Endodermal cell (in vitro differentiated cells): Measurements from ENCODE around the gene MSX1. TPM values are rescaled to one million over a fixed set of nuclear protein-coding genes. Genes with fewer than 3 reads are reported as not detected.

ENCODE experiments used
- DNase-seq: peaks from one replicate; pipeline ENCODE4 v3.0.0-alpha.2; 2017
- H3K27ac ChIP-seq: 2 replicates; pipeline ENCODE4 v1.5.1; 2013; ENCODE audit warnings: mild to moderate bottlenecking, low read depth, low read length, moderate library complexity
- H3K27me3 ChIP-seq: 2 replicates; pipeline ENCODE4 v1.6.1; 2013; ENCODE audit warnings: mild to moderate bottlenecking, low read length, moderate library complexity; ENCODE audit not compliant: insufficient read depth, control insufficient read depth, poor library complexity, severe bottlenecking
- H3K36me3 ChIP-seq: 2 replicates; pipeline ENCODE4 v1.7.0; 2013; ENCODE audit warnings: mild to moderate bottlenecking, low read length, moderate library complexity; ENCODE audit not compliant: control insufficient read depth, insufficient read depth
- H3K4me1 ChIP-seq: one replicate; pipeline ENCODE4 v1.7.0; 2013; ENCODE audit warnings: low read length; ENCODE audit not compliant: control insufficient read depth, insufficient read depth
- H3K4me3 ChIP-seq: 2 replicates; pipeline ENCODE4 v1.5.1; 2013; ENCODE audit warnings: mild to moderate bottlenecking, low read length, moderate library complexity
- H3K9ac ChIP-seq: 2 replicates; pipeline ENCODE4 v1.6.1; 2013; ENCODE audit warnings: mild to moderate bottlenecking, low read length, moderate library complexity; ENCODE audit not compliant: poor library complexity, severe bottlenecking; ENCODE audit errors: extremely low read depth
- H3K9me3 ChIP-seq: 2 replicates; pipeline ENCODE4 v1.6.1; 2013; ENCODE audit warnings: mild to moderate bottlenecking, low read length, moderate library complexity; ENCODE audit not compliant: control insufficient read depth
- H3K27ac Mint-ChIP-seq: 2 replicates; pipeline ENCODE4 v1.8.0; 2020; ENCODE audit warnings: mixed read lengths
- H3K27me3 Mint-ChIP-seq: 2 replicates; pipeline ENCODE4 v1.8.0; 2021; ENCODE audit warnings: mild to moderate bottlenecking, mixed read lengths; ENCODE audit not compliant: insufficient read depth
- H3K36me3 Mint-ChIP-seq: 2 replicates; pipeline ENCODE4 v1.8.0; 2020; ENCODE audit warnings: low read depth, mixed read lengths
- H3K4me1 Mint-ChIP-seq: 2 replicates; pipeline ENCODE4 v1.8.0; 2020; ENCODE audit warnings: mixed read lengths
- H3K4me3 Mint-ChIP-seq: 2 replicates; pipeline ENCODE4 v1.8.0; 2020; ENCODE audit warnings: mild to moderate bottlenecking, moderate library complexity, mixed read lengths
- H3K9me3 Mint-ChIP-seq: 2 replicates; pipeline ENCODE4 v1.8.0; 2020; ENCODE audit warnings: mild to moderate bottlenecking, mixed read lengths
- CTCF ChIP-seq: fragments of 200-600 bp; sonication (generic); conservative IDR thresholded peaks from 2 replicates; pipeline ENCODE4 v1.5.0; 2021; ENCODE audit warnings: antibody characterized with exemption, mild to moderate bottlenecking
- WGBS, 2 experiments: methylation state at CpG; one replicate each; pipeline versions ENCODE4 v1.1.5 to v1.1.7; 2013; ENCODE audit warnings: missing lambda C conversion rate in 2 of 2, mixed read lengths in 1 of 2; ENCODE audit not compliant: insufficient coverage in 1 of 2, insufficient read length in 1 of 2; 5-methylcytosine and 5-hydroxymethylcytosine counted together
- total RNA-seq, 2 donors: library from RNA; stranded (reverse); fragmentation: NEBNext Ultra II Directional in 1 of 2; extraction: Animal tissue kit (Norgen Biotek cat#: 25700) in 1 of 2; gene quantifications; 2 replicates in 1 of 2; 3 replicates in 1 of 2; pipeline ENCODE4 v1.2.1, GENCODE V29; 2021

The MSX1 gene
- total RNA-seq, 2 donors from 2014 or later, result 0.46 to 1.3 TPM

- H3K27ac Mint-ChIP-seq, result no peak overlapping the region
- no peak overlapping the region for H3K4me3 ChIP-seq
- no peaks in the 10 kb centered on the region for H3K4me1 ChIP-seq
- peaks cover 16% of the 10 kb centered on the region for H3K27me3 ChIP-seq
- H3K27me3 Mint-ChIP-seq, result peaks cover 59% of the 10 kb centered on the region
- H3K36me3 ChIP-seq, result no peaks in the 10 kb centered on the region
- no peak overlapping the region for H3K9ac ChIP-seq
- no peaks in the 10 kb centered on the region for H3K9me3 ChIP-seq
- TF ChIP-seq CTCF, result no peak
- no peaks in the 10 kb centered on the region for H3K36me3 Mint-ChIP-seq
- no peak overlapping the region for H3K27ac ChIP-seq
- no peak overlapping the region for H3K4me3 Mint-ChIP-seq
- H3K9me3 Mint-ChIP-seq, result no peaks in the 10 kb centered on the region
- no peaks in the 10 kb centered on the region for H3K4me1 Mint-ChIP-seq
- 74 to 88% methylated on average over 1 to 2 of the region's 2 CpGs for WGBS, 2 experiments
- DNase-seq, result no peak
These were observed 22.0 kb downstream of the MSX1 start for GRCh38 chr4:4881432-4881831.

DNA sequence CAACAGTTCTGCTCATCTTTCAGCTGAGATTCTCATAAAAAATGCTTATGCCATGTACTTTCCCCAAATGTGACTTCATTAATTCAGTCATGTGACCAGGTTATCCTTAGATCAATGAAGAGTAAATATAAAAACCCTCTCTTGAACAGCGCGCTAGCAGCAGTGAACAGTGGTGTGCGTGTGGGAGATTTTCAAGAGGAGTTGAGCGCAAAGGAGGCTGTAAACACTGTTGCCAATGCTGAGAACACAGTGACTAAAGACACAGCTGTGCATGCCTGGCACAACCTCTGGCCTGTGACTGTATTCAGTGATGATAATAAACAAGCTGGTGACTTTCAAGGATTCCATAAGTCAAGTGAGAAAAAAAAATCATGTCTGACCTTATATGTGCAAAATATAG lies 25.1 kb downstream of the MSX1 start:
- H3K36me3 Mint-ChIP-seq, result no peaks in the 10 kb centered on the region
- no peak overlapping the region for H3K9ac ChIP-seq
- DNase-seq, result no peak
- H3K27me3 ChIP-seq, result peaks cover 15% of the 10 kb centered on the region
- H3K9me3 ChIP-seq, result no peaks in the 10 kb centered on the region
- H3K4me1 ChIP-seq, result no peaks in the 10 kb centered on the region
- no peaks in the 10 kb centered on the region for H3K4me1 Mint-ChIP-seq
- H3K27me3 Mint-ChIP-seq, result peaks cover 69% of the 10 kb centered on the region
- 93 to 94% methylated on average over 4 of the region's 4 CpGs for WGBS, 2 experiments
- H3K4me3 Mint-ChIP-seq, result no peak overlapping the region
- no peaks in the 10 kb centered on the region for H3K9me3 Mint-ChIP-seq
- H3K36me3 ChIP-seq, result no peaks in the 10 kb centered on the region
- H3K4me3 ChIP-seq, result no peak overlapping the region
- TF ChIP-seq CTCF, result no peak
- no peak overlapping the region for H3K27ac Mint-ChIP-seq
- H3K27ac ChIP-seq, result no peak overlapping the region

- H3K27me3 Mint-ChIP-seq, result peaks cover 67% of the 10 kb centered on the region
- no peak overlapping the region for H3K9ac ChIP-seq
- peaks cover 15% of the 10 kb centered on the region for H3K27me3 ChIP-seq
- H3K27ac Mint-ChIP-seq, result no peak overlapping the region
- no peaks in the 10 kb centered on the region for H3K4me1 ChIP-seq
- no peaks in the 10 kb centered on the region for H3K9me3 Mint-ChIP-seq
- no peak overlapping the region for H3K4me3 Mint-ChIP-seq
- WGBS, 2 experiments, result 80 to 98% methylated on average over 4 to 5 of the region's 5 CpGs
- no peaks in the 10 kb centered on the region for H3K36me3 Mint-ChIP-seq
- H3K9me3 ChIP-seq, result no peaks in the 10 kb centered on the region
- H3K4me1 Mint-ChIP-seq, result no peaks in the 10 kb centered on the region
- no peak for DNase-seq
- no peak for TF ChIP-seq CTCF
- no peak overlapping the region for H3K4me3 ChIP-seq
- no peaks in the 10 kb centered on the region for H3K36me3 ChIP-seq
- no peak overlapping the region for H3K27ac ChIP-seq
These were observed 28.0 kb downstream of the MSX1 start for GRCh38 chr4:4887426-4887825.
